Activated CD8-positive, alpha-beta memory T cell treated with anti-CD3 and anti-CD28 coated beads for 48 hours (primary cell): ENCODE measurements around the gene ANKMY2.
"Not testable (repeated sequence)": the region's sequence is repeated elsewhere in the genome, so short reads cannot be mapped to it uniquely, and the experiment has no call there.

Source experiments
- DNase-seq, 3 experiments: peaks; one replicate each; pipeline ENCODE4 v3.0.0-alpha.2; 2020; ENCODE audit warnings: low read depth in 2 of 3, low spot score in 2 of 3

The ANKMY2 gene

GRCh38 chr7:16659854-16660497 lies 14.4 kb upstream of the ANKMY2 start:
- not testable (repeated sequence) for DNase-seq

- no peak for DNase-seq
Measured at GRCh38 chr7:16657656-16658279, 12.2 kb upstream of the ANKMY2 start.

DNA sequence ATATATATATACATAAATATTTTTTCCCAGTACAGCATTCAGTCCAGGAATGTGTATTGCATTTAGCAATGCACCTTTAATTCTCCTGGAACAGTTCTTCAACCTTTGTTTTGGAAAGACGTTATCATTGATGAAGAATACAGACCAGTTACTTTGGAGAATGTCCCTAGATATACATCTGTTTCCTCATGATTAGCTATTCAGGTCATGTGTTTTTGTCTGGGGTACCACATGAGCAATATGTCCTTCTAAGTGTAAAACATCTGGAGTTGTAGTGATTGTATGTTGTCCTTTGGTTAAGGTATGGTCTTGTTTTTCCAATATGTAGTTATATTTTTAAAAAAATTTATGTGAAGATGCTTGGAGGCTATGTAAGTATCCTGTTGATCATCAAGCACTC lies 10.6 kb upstream of the ANKMY2 start:
- no peak for DNase-seq

DNA sequence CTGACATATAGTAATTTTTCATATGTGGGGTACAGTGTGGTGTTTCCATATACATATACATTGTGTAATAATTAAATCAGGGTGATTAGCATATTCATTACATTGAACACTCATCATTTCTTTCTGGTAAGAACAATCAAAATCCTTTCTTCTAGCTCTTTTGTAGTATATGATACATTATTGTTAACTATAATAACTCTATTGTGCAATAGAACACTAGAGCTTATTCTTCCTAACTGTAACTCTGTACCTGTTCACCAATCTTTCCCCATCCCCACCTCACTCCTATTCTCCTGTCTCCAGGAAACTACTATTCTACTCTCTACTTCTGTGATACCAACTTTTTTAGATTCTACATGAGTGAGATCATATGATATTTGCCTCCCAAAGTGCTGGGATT lies 9.8 kb upstream of the ANKMY2 start:
- DNase-seq, result no peak

- no peak for DNase-seq
Measured at GRCh38 chr7:16652888-16653287, 7.3 kb upstream of the ANKMY2 start.

DNA sequence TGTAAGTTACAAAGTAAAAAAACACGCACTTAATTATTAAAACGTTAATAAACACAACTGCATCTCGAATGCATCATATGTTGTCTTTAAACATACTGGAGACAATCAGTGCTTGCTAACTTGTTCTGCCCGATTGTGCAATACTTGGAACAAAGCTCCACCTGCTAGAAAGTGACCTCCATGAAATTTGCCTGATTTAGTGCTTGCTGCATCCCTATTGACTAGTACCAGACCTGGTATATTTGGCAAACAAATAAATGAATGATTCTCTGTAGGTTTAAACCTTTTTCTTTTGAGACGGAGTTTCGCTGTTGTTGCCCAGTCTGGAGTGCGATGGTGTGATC lies 6.7 kb upstream of the ANKMY2 start:
- DNase-seq, result no peak

DNA sequence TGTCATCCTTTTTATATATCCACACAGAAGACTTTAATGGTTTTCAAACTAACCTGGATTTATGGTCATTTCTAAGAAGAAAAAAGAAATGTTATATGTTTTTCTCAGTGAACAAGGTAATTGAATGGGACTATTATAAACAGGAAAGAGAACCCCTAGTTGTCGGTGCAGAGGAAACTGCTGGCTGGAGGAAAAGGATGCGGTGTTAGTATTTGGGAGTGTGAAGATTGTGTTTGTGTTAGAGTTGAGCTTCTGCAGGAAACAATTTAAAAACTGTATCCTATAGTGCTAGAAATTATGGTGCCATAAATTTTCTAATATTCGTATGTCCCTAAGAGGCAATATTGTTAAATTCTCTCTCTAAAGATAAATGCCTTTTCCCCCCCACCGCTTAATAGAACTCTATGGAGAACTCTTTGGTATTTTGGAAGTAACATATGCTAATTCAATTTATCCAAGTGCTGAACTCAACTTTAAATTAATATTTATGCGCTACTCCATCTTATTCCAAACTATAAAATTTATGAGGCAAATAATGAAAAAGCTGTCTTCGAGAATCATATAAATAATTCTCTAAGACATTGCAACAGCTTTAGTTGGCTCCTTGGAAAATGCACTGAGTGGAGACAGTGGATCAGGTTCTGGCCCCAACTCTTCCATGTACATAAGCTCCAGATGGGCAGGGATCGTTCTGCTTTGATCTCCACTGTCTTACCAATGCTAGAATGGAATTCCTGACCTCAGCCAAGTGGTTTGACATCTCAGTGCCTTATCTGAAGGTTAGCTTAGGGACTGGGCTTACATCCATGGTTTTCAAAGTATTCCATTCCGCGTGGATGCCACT lies 6.1 kb upstream of the ANKMY2 start:
- no peak for DNase-seq

GRCh38 chr7:16650266-16650665 lies 4.7 kb upstream of the ANKMY2 start:
- DNase-seq, result no peak

GRCh38 chr7:16649196-16649595 lies 3.6 kb upstream of the ANKMY2 start:
- DNase-seq, result no peak

- no peak for DNase-seq
Measured at GRCh38 chr7:16648551-16648950, 3.0 kb upstream of the ANKMY2 start.

GRCh38 chr7:16647435-16647960 lies 1.9 kb upstream of the ANKMY2 start:
- no peak for DNase-seq

- DNase-seq, result peak in 1 of 3 experiments; percentile 7
Measured at GRCh38 chr7:16646472-16647072, 1.0 kb upstream of the ANKMY2 start.

GRCh38 chr7:16644636-16645592 lies 640 bp downstream of the ANKMY2 start:
- DNase-seq, result peak in 2 of 3 experiments; percentile 10 to 33

DNA sequence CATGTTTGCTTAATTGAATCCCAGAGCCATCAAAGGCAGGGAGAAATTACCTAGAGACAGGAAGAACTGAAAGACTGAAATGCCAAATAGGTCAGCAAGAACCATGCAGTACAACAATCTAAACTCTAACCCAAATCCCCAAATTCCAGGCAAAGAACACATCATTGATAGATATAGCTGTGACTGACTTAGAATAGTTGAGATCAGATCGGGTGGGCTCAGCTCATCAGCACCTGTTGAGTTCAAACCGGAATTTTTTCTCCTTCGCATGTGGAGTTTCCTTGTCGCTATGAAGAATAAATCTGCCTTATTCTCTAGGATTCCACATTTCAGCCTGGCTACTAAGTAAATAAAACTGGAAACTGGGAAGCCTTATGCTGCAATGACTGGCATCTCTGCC lies 1.4 kb downstream of the ANKMY2 start:
- no peak for DNase-seq

DNA sequence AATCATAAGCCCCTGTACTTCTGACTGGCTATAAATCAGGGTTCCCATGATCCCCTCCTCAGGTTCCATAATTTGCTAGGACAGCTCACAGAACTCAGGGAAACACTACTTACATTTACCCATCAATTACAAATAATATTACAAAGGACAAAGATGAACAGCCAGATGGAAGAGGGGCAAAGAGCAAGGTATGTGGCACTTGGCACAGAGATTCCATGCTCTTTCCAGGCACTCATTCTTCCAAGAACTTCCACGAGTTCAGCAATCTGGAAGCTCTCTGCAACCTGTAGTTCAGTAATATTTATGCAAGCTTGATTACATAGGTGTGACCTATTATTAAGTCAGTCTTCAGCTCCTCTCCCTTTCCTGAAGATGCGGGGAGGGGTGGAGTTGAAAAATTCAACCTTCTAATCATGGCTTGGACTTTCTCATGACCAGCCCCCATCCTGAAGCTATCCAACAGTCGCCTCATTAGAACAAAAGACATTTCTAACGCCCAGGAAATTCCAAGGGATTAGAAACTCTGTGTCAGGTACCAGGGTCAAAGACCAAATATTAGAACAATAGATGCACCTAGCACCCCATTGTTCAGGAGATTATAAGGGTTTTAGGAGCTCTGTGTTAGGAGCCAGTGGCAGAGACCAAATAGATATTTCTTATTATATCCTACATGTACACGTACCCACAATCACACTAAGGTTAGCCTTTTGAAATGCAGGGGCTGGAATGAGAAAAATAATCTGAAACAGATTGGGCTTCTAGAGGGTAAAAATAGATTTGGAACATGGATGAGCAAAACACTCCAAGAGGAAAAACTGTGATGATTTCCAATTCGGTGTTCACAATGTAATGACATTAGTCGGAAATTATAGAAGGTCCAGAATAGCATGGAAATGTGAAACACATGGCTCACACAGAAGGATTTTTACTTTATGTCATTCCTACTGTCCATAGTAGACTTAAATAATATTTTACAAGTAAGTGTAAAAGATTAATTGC lies 7.0 kb downstream of the ANKMY2 start:
- DNase-seq, result no peak

GRCh38 chr7:16637379-16637778 lies 8.2 kb downstream of the ANKMY2 start:
- no peak for DNase-seq

DNA sequence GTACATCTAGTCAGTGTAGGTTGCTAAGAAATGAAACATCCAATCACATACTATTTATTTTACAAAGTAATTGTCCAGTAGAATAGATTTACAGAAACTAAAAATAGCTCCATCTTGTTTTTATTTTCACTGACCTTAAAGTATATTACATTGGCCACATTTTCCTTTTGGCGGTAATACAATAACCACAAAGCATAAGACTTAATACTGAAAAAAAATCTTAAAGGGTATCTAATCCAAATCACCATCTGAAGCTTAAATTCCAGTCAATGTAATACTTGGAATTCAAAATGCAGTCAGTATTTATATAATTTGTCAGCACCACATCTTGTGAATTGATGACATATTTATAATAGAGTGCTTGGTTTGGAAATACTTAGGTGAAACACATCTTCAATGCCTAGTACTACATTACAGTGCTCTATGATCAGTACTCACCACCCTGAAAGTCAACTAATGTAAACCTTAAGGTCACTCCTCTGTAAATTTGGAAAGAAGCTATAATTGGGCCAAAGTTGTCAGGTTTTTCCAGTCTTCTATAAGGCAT lies 8.9 kb downstream of the ANKMY2 start:
- no peak for DNase-seq

GRCh38 chr7:16634271-16634738 lies 11.2 kb downstream of the ANKMY2 start:
- DNase-seq, result no peak

DNA sequence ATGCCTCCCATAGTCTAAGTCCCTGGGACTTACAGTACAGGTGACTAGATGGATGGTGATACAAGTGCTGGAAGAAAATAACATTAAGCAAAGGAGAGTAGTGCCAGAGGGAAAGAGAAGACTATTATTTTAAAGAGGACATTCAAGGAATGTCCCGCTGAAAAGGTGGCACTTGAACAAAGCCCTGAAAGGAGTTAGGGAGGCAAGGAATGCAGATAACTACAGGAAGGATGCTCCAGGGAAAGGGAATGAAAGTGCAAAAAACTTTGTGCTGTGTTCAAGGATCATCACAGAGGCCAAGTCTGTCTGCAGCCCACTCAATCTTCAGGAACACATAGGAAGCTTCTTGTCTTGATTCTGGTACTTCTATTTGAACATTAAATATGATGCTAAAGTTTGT lies 14.9 kb downstream of the ANKMY2 start:
- no peak for DNase-seq
